HEK293 (cell line): ENCODE results near the gene FXYD2.

ENCODE experiments used
- CTCF ChIA-PET: fragments of 350-600 bp; formaldehyde crosslinking; extraction: SDS; loops from one replicate; lab custom pipeline; 2021; ENCODE audit warnings: antibody characterized with exemption; lab: Yijun Ruan, JAX
- POLR2A ChIA-PET: fragments of 300-600 bp; formaldehyde crosslinking; extraction: SDS; loops from one replicate; lab custom pipeline; 2020; ENCODE audit warnings: antibody characterized with exemption, inconsistent platforms; lab: Yijun Ruan, JAX
- H3K27ac ChIP-seq: fragments of 200-500 bp; sonication (Bioruptor generic); 2 replicates; pipeline ENCODE4 v1.5.1; 2014; ENCODE audit warnings: low read depth, low read length, control low read depth, inconsistent platforms; ENCODE audit errors: extremely low read depth
- H3K36me3 ChIP-seq, 2 experiments: fragments of 200-500 bp in 1 of 2; sonication (Bioruptor generic) in 1 of 2; 1 replicate in 1 of 2; 2 replicates in 1 of 2; pipeline ENCODE4 v1.5.1; 2014 to 2017; ENCODE audit warnings: inconsistent platforms in 2 of 2, low read length in 2 of 2; ENCODE audit not compliant: control insufficient read depth in 2 of 2, insufficient read depth in 1 of 2
- H3K4me1 ChIP-seq: fragments of 200-500 bp; sonication (Bioruptor generic); 2 replicates; pipeline ENCODE4 v1.5.1; 2014; ENCODE audit warnings: mild to moderate bottlenecking, low read length, inconsistent platforms; ENCODE audit not compliant: control insufficient read depth, insufficient read depth
- H3K4me3 ChIP-seq: 2 replicates; pipeline ENCODE4 v1.5.1; 2011; ENCODE audit warnings: low read depth, mild to moderate bottlenecking, control low read depth, low read length, moderate library complexity
- H3K9me3 ChIP-seq: fragments of 200-500 bp; sonication (Bioruptor generic); 2 replicates; pipeline ENCODE4 v1.5.1; 2014; ENCODE audit warnings: low read depth, low read length, inconsistent platforms; ENCODE audit not compliant: control insufficient read depth, insufficient read depth
- IKZF3 ChIP-seq: fragments of 450-650 bp; IDR thresholded peaks from 2 replicates; pipeline ENCODE4 v1.5.0; 2018; ENCODE audit warnings: missing biosample characterization, mild to moderate bottlenecking, missing genetic modification characterization, moderate library complexity
- KLF8 ChIP-seq: fragments of 450-650 bp; formaldehyde crosslinking; IDR thresholded peaks from 2 replicates; pipeline ENCODE4 v1.5.1; 2016; ENCODE audit warnings: missing biosample characterization, missing genetic modification characterization
- TRIM28 ChIP-seq: IDR thresholded peaks from 2 replicates; pipeline ENCODE4 v1.6.1; 2011; ENCODE audit warnings: low read length, control low read depth, borderline replicate concordance
- ZNF121 ChIP-seq: fragments of 450-650 bp; formaldehyde crosslinking; IDR thresholded peaks from 2 replicates; pipeline ENCODE4 v1.5.1; 2016; ENCODE audit warnings: missing biosample characterization, missing genetic modification characterization
- ZNF148 ChIP-seq: fragments of 450-650 bp; formaldehyde crosslinking; IDR thresholded peaks from 2 replicates; pipeline ENCODE4 v1.5.0; 2017; ENCODE audit warnings: missing biosample characterization, missing genetic modification characterization, borderline replicate concordance
- ZNF157 ChIP-seq: fragments of 450-650 bp; formaldehyde crosslinking; IDR thresholded peaks from 2 replicates; pipeline ENCODE4 v1.5.1; 2016; ENCODE audit warnings: missing biosample characterization, missing genetic modification characterization
- ZNF184 ChIP-seq: fragments of 450-650 bp; IDR thresholded peaks from 2 replicates; pipeline ENCODE4 v1.5.1; 2018; ENCODE audit warnings: missing biosample characterization, mild to moderate bottlenecking, missing genetic modification characterization
- ZNF211 ChIP-seq: fragments of 450-650 bp; formaldehyde crosslinking; IDR thresholded peaks from 2 replicates; pipeline ENCODE4 v1.5.1; 2016; ENCODE audit warnings: low read depth, missing biosample characterization, missing genetic modification characterization
- ZNF324 ChIP-seq: fragments of 450-650 bp; formaldehyde crosslinking; IDR thresholded peaks from 2 replicates; pipeline ENCODE4 v1.5.1; 2016; ENCODE audit warnings: missing biosample characterization, missing genetic modification characterization
- ZNF341 ChIP-seq: fragments of 450-650 bp; formaldehyde crosslinking; IDR thresholded peaks from 2 replicates; pipeline ENCODE4; 2016; ENCODE audit warnings: low read depth, missing biosample characterization, missing genetic modification characterization
- ZNF362 ChIP-seq: fragments of 450-650 bp; formaldehyde crosslinking; IDR thresholded peaks from 2 replicates; pipeline ENCODE4 v1.5.1; 2016; ENCODE audit warnings: missing biosample characterization, missing genetic modification characterization
- ZNF423 ChIP-seq: fragments of 450-650 bp; formaldehyde crosslinking; IDR thresholded peaks from 2 replicates; pipeline ENCODE4 v1.5.1; 2016; ENCODE audit warnings: missing biosample characterization, missing genetic modification characterization
- ZNF426 ChIP-seq: fragments of 450-650 bp; formaldehyde crosslinking; IDR thresholded peaks from 2 replicates; pipeline ENCODE4 v1.5.1; 2017; ENCODE audit warnings: missing biosample characterization, missing genetic modification characterization, mild to moderate bottlenecking, inconsistent platforms, moderate library complexity
- ZNF513 ChIP-seq: fragments of 450-650 bp; IDR thresholded peaks from 2 replicates; pipeline ENCODE4 v1.5.1; 2018; ENCODE audit warnings: missing biosample characterization, missing genetic modification characterization
- ZNF560 ChIP-seq: fragments of 450-650 bp; formaldehyde crosslinking; IDR thresholded peaks from 2 replicates; pipeline ENCODE4 v1.5.1; 2017; ENCODE audit warnings: missing biosample characterization, missing genetic modification characterization, borderline replicate concordance
- ZNF639 ChIP-seq: fragments of 450-650 bp; formaldehyde crosslinking; IDR thresholded peaks from 2 replicates; pipeline ENCODE4 v1.5.1; 2016; ENCODE audit warnings: missing biosample characterization, missing genetic modification characterization
- ZNF654 ChIP-seq: fragments of 450-650 bp; formaldehyde crosslinking; IDR thresholded peaks from 2 replicates; pipeline ENCODE4 v1.5.1; 2016; ENCODE audit warnings: low read depth, missing biosample characterization, missing genetic modification characterization
- ZSCAN30 ChIP-seq: fragments of 450-650 bp; IDR thresholded peaks from 2 replicates; pipeline ENCODE4 v1.5.1; 2018; ENCODE audit warnings: missing biosample characterization, mild to moderate bottlenecking, missing genetic modification characterization, moderate library complexity

FXYD2 gene

GRCh38 chr11:117823946-117824420 is 561 bp downstream of the FXYD2 start:
- CTCF ChIA-PET = interaction anchor here (0.6 to 10.1 kb wide), 8 partner anchors 16 to 1485 kb away, joined by 3 to 223 read pairs (median 5); no protein-coding TSS in a partner anchor
- Histone ChIP-seq H3K4me3 (no peak overlapping the region), H3K9me3 (no peaks in the 10 kb centered on the region)
- TF ChIP-seq KLF8 (tag by site-specific recombination) = no peak
- TF ChIP-seq TRIM28 = no peak
- TF ChIP-seq ZNF513 = no peak
- no peak for TF ChIP-seq ZNF157 (tag by site-specific recombination)
- no peak for TF ChIP-seq ZNF560
- TF ChIP-seq ZNF639 (tag by site-specific recombination) = no peak
- no peak for TF ChIP-seq ZNF184 (tag by site-specific recombination)
- TF ChIP-seq ZNF426 (tag by site-specific recombination) = no peak
- no peak for TF ChIP-seq ZNF148
- TF ChIP-seq ZNF121 (tag by site-specific recombination) = no peak
- TF ChIP-seq ZSCAN30 (tag by site-specific recombination) = no peak
- no peak for TF ChIP-seq ZNF362 (tag by site-specific recombination)
- no peak for TF ChIP-seq ZNF324 (tag by site-specific recombination)
- TF ChIP-seq ZNF211 (tag by site-specific recombination) = no peak
- TF ChIP-seq, all 188 proteins: peak for 0
- Histone ChIP-seq H3K4me1 (no peaks in the 10 kb centered on the region), H3K27ac (no peak overlapping the region), H3K36me3 (no peaks in the 10 kb centered on the region)
- POLR2A ChIA-PET = no interaction called here

- peak; percentile 6; the same call in 1 of the 2 replicates for TF ChIP-seq ZNF654
- no peak for TF ChIP-seq ZNF341 (tag by site-specific recombination)
- no peak for TF ChIP-seq ZNF423
- no peak for TF ChIP-seq IKZF3 (tag by site-specific recombination)
These were observed 1.1 kb downstream of the FXYD2 start for GRCh38 chr11:117823294-117823945.

More at GRCh38 chr11:117823294-117823945, 1.1 kb downstream of the FXYD2 start:
- ChIA-PET CTCF (interaction anchor here (0.6 to 10.1 kb wide), 13 partner anchors 12 to 397 kb away, joined by 3 to 223 read pairs (median 3); no protein-coding TSS in a partner anchor), POLR2A (no interaction called here)
- H3K9me3 ChIP-seq = no peaks in the 10 kb centered on the region
- no peaks in the 10 kb centered on the region for H3K4me1 ChIP-seq
- no peak overlapping the region for H3K4me3 ChIP-seq
- no peaks in the 10 kb centered on the region for H3K36me3 ChIP-seq
- H3K27ac ChIP-seq = no peak overlapping the region
